ENCODE results near the gene HADH.
"Not testable (repeated sequence)": the region's sequence is repeated elsewhere in the genome, so short reads cannot be mapped to it uniquely, and the experiment has no call there.

HADH gene

DNA sequence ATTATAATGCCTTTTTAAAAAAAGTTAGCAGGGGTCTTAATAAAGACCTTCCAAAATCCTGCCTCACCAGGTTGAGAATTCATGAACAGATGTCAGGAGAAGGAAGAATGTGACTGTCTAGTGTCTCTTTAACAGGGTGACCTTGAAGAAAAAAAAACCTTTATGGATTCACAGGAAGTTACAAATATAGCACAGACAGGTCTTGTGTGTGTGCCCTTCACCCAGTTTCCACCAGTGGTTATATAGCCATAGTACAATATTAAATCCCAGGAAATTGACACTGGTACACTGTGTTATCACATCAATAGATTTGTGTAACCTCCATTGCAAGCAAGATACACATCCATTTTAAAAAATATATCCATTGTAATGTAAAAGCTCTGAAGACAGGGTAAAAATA, 43.7 kb downstream of the HADH start:
- no peak for DNase-seq

DNA sequence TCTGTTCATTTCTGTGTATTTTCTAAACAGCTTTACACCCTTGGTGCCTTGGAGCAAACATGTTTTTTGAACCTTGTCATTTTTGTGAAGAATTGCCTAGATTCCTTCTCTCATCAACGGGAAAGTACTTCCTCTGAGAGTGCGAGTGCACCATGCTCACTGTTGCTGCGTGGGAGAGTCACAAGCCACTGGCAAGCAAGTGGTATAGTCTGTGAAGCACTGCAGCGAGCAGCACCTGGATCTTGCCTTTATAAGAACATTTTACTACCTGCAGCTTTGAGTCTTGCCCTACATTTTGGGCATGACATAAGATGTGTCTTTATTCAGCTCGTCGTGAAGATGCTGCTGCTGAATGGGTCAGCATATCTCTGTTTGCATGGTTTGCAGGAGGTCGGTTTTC, 44.9 kb downstream of the HADH start:
- DNase-seq = peak; percentile 53

DNA sequence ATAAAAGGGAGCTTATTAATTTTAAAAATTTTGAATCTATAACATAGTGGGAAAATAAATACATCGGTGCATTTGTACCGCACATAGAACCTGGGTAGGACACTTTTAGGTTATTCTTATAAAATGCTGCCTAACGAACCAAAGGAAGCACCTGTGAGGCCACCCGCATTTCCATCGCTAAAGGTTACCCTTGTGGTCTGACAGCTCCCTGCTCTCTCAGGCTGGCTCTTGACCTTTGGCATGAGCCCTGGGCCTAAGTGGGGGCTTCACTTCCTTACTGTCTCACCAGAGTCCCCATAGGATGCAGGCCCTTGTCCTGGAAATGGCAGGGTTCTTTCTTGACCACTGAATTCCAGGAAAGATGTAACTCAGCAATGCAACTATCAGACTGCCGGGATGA, 46.0 kb downstream of the HADH start:
- no peak for DNase-seq

DNA sequence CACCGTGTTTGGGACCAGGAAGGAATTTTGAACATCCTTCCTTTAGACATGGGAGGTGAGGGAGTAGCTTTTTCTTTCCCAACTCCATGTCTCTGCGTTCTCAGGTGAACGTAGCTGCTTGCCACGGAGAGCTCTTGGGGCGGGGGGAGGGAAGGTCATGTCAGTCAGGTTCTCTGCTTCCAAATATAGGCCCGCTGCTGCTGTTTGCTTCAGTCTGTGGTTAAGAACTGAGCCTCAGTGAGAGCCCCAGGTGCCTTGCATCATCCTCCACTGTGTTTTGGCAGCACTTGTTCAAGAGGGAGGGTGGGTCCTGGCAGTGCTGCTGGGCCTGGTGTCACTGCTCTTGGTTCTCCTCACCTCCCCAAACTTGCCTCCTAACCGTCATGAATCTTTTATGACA, 46.5 kb downstream of the HADH start:
- DNase-seq = peak; percentile 84

GRCh38 chr4:108037884-108038283, 48.2 kb downstream of the HADH start:
- DNase-seq = no peak

- no peak for DNase-seq
Observed at GRCh38 chr4:108042927-108043326, 53.2 kb downstream of the HADH start.

- DNase-seq = peak; percentile 31
Observed at GRCh38 chr4:108043526-108043925, 53.8 kb downstream of the HADH start.

DNA sequence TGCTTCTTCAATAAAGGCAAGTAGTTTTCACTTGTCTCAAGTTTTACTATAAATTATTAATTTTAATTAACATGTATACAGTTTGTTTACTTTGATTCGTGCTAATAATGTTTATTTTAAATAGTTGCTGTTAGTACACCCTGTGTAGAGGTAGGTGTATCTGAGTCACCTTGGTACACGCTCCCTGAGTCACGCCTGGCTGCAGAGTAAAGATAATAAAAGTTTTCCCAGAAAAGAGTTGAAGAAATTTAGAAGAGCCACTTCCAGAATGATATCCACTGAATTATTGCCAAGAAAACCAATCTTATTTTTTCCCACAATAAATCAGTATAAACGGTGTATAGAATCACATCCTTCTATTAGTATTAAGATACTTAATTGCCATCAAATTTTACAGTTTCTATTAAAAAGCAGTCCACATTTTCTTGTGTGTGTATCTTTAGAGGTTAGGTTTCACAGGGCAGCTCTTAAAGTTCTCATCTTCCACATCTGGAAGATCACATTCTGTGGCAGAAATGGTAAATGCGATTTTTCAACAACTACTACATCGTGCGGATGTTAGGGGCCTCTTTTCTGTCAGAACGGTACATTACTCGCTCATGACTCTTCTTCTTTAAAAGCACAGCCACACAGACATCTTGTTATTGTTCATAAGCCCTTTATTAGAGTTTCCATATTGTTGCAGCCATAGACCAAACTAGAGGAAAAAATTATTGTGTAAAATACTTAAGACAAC, 55.4 kb downstream of the HADH start:
- no peak for DNase-seq

- DNase-seq = no peak
Observed at GRCh38 chr4:108045687-108046024, 56.0 kb downstream of the HADH start.

GRCh38 chr4:108047199-108047598, 57.5 kb downstream of the HADH start:
- DNase-seq = no peak

- no peak for DNase-seq
Observed at GRCh38 chr4:108048157-108048556, 58.5 kb downstream of the HADH start.

DNA sequence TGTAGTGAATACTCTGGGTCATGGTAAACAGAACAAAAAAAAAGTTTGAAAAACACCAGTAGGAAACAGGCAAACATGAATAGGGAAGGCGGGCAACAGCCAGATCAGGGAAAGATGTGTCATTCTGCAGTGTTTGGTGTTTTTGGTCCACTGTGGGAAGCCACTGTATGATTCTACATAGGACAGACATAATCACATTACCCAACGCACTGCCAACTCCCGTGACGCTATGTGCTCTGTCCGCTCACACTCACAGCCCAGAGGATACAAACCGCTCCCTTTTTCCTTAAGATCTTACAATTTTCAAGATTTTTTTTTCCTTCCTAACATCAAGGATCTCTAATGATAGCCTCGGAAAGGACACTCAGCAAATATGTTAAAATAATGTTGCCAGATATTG, 59.3 kb downstream of the HADH start:
- DNase-seq = no peak

DNA sequence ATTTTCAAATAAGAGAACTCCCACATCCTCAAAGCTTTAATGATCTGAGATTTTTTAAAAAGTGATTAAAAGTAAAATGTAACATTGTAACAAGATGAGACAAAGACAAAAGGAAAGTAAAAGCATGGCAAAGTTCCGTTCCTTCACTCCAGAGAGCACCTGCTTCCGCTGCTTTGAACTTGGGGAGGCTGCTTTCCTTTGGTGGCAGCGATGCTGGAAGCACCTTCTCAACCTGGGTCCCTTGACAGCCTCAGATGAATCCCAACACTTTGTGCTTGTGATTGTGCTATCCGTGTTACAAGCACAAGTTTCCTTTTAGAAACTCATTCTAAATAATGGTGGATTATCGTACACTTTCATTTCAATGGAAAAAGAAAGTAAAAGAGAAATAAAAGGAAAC, 59.7 kb downstream of the HADH start:
- DNase-seq = peak; percentile 52

GRCh38 chr4:108050166-108051111, 60.8 kb downstream of the HADH start:
- DNase-seq = not testable (repeated sequence)

DNA sequence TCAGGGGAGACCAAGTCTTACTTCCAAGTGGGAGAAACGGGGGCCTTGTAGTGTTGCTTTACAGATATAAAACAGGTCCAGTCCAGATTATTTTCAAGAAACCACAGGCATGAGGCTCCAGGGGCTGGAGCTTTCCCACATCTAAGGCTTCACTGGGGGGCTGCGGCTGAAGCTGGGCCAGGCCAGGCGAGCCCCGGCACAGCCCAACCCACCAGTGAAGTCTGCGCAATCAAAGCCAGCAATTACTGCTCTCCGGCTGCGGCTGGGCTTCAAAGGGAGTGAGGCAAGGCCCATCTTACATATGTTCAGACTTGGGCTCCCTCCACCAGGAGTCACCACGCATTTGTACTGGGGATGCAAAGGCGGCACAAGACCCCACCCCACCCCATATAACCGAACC, 61.7 kb downstream of the HADH start:
- peak; percentile 39 for DNase-seq

DNA sequence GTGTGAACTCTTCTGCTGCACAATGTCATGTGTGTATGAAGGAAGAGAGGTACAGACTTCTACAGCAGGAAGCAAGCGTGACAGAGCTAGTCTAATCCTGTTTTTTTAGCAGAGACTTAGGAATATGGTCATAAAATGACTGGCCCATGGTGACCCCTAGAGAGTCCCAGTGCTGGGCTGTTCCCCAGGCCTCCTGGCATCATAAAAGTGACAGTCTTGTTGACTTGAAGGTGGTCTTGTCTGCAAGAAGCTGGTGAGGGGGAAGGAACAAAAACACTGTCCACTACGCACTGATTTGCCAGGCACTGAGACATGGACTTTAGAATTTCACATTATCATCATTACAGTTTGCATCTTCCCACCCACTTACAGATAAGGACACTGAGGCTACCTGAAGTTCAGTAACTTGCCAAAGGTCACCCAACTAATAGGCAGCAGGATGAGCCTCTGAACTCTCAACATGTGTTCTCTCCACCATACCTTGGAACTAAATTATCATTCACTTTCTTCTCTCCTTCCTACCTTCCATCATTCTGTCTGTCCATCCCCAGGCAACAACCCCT, 63.0 kb downstream of the HADH start:
- DNase-seq = no peak

- no peak for DNase-seq
Observed at GRCh38 chr4:108053251-108053711, 63.6 kb downstream of the HADH start.

GRCh38 chr4:108054025-108054638, 64.4 kb downstream of the HADH start:
- DNase-seq = peak; percentile 58

DNA sequence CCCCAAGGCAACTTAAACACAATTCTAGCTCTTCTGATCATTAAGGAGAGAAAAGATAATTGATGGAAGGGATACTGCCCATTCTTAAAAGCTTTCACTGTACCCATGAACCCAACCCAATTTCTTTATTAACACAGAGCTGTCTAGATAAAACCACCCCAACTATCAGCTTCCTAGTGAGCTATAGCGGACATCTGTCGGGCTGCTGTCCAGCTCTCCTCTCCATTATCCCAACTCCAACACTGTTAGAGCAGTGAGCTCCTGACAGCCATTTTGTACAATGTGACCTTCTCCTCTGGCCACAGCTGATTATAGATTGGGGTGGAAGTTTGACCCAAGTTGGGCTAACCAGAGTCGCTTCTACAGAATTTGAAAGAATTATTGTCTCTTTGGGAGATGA, 66.1 kb downstream of the HADH start:
- DNase-seq = no peak

DNA sequence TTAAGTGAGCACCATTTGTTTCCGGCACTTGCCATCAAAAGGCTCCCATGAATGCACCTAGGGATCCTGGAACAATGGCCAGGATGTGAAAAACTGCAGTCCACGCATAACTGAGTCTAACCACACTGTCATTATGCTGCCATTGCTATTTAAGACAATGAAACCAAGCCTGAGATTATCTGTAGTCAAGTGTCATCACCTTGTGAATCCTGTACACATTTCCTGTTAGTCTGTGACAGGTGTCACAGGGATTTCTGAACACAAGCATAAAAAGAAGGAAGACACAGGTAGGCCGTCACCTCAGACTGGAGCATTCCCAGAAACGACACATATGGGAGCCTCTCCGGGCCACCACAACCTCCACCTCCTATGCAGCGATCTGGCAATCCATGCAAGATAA, 66.7 kb downstream of the HADH start:
- no peak for DNase-seq

GRCh38 chr4:108058685-108059440, 69.2 kb downstream of the HADH start:
- no peak for DNase-seq

DNA sequence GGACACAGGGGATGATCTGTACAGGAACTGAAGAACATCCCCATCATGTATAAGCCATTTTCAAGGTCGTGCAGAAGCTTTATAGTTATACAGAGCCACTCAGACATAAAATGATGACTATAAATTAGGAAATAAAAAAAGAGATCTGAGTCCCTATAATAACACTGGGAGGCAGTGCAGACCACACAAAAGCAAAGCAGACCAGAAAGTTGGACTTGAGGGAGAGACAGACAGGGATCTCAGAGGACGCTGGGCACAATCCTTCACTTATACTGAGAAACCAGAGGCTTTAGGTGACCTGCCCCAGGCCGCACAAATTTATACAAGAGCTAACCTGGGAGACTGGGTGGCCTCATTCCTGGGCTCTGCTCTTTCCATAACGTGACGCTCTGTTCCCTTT, 70.5 kb downstream of the HADH start:
- peak; percentile 30 for DNase-seq

Data from CD4-positive, alpha-beta T cell treated with Interleukin-6 for 4 hours (primary cell).